HEK293T (cell line): ENCODE results near the gene BBX.

Experiments
- ELF4 ChIP-seq: fragments of 450-650 bp; IDR thresholded peaks from 2 replicates; pipeline ENCODE4 v1.6.1; 2017; ENCODE audit warnings: antibody characterized with exemption
- FOXM1 ChIP-seq: fragments of 450-650 bp; IDR thresholded peaks from 2 replicates; pipeline ENCODE4 v1.6.1; 2017; ENCODE audit warnings: mild to moderate bottlenecking, borderline replicate concordance
- NFRKB ChIP-seq: fragments of 450-650 bp; IDR thresholded peaks from 2 replicates; pipeline ENCODE4 v1.6.1; 2016; ENCODE audit warnings: mild to moderate bottlenecking, moderate library complexity
- SP1 ChIP-seq: fragments of 450-650 bp; IDR thresholded peaks from 2 replicates; pipeline ENCODE4 v1.6.1; 2017

- TF ChIP-seq ELF4 (no peak), SP1 (no peak), FOXM1 (no peak), NFRKB (no peak)
Observed at GRCh38 chr3:107662124-107662507, 139.4 kb downstream of the BBX start.
